GM18517 (cell line): ENCODE data around the gene MMP25.
"Not testable (repeated sequence)": the region's sequence is repeated elsewhere in the genome, so short reads cannot be mapped to it uniquely, and the experiment has no call there.

Experiments
- ATAC-seq: cut with Tn5 transposase; IDR thresholded peaks from one replicate; pipeline ENCODE4 v1.9.1; 2021; ENCODE audit warnings: mild to moderate bottlenecking, moderate library complexity; ENCODE audit not compliant: unreplicated experiment

MMP25 gene

GRCh38 chr16:3028716-3029319 is 17.5 kb upstream of the MMP25 start:
- ATAC-seq: no peak

- no peak for ATAC-seq
Observed at GRCh38 chr16:3029491-3030221, 16.7 kb upstream of the MMP25 start.

GRCh38 chr16:3030222-3031212 is 15.8 kb upstream of the MMP25 start:
- ATAC-seq: no peak

GRCh38 chr16:3032624-3033023 is 13.7 kb upstream of the MMP25 start:
- no peak for ATAC-seq

GRCh38 chr16:3035289-3035971 is 10.9 kb upstream of the MMP25 start:
- no peak for ATAC-seq

GRCh38 chr16:3035972-3036725 is 10.2 kb upstream of the MMP25 start:
- ATAC-seq: no peak

GRCh38 chr16:3036726-3037315 is 9.5 kb upstream of the MMP25 start, which contains the start of gene BICDL2:
TSS of gene BICDL2 (minus strand) at chr16:3036944. CDS start at chr16:3035496, 1,448 bp downstream.
- no peak for ATAC-seq

- no peak for ATAC-seq
Observed at GRCh38 chr16:3038256-3038655, 8.1 kb upstream of the MMP25 start.

- ATAC-seq: no peak
Observed at GRCh38 chr16:3038896-3039295, 7.5 kb upstream of the MMP25 start.

- no peak for ATAC-seq
Observed at GRCh38 chr16:3042376-3042775, 4.0 kb upstream of the MMP25 start.

GRCh38 chr16:3044708-3045107 is 1.7 kb upstream of the MMP25 start:
- ATAC-seq: no peak

GRCh38 chr16:3046641-3047386 is 453 bp downstream of the MMP25 start:
- ATAC-seq: no peak

GRCh38 chr16:3047387-3047720 is 993 bp downstream of the MMP25 start:
- ATAC-seq: no peak

- ATAC-seq: no peak
Observed at GRCh38 chr16:3049921-3050481, 3.6 kb downstream of the MMP25 start.

GRCh38 chr16:3050487-3050886 is 4.1 kb downstream of the MMP25 start:
- no peak for ATAC-seq

GRCh38 chr16:3051009-3051408 is 4.6 kb downstream of the MMP25 start:
- ATAC-seq: no peak

- no peak for ATAC-seq
Observed at GRCh38 chr16:3051494-3051893, 5.1 kb downstream of the MMP25 start.

GRCh38 chr16:3052571-3053329 is 6.4 kb downstream of the MMP25 start:
- not testable (repeated sequence) for ATAC-seq
